GM12878 (cell line): ENCODE data around the gene BCAS3. TPM values are rescaled to one million over a fixed set of nuclear protein-coding genes. Genes with fewer than 3 reads are reported as not detected.

Experiments used
- ATAC-seq: fragments of 200-7000 bp; cut with Tn5 transposase; 3 replicates; pipeline ENCODE4 v1.9.1; 2020; ENCODE audit warnings: mild to moderate bottlenecking, moderate library complexity
- BruUV-seq: library from RNA; stranded (reverse); fragments of 400-500 nt; replicated peaks from 2 replicates; lab custom pipeline; 2021; lab: Mats Ljungman, UMichigan
- CTCF ChIA-PET: fragments of 300-600 bp; sonication (Branson Sonifier 250); formaldehyde crosslinking; extraction: SDS; loops from one replicate; lab custom pipeline; 2021; ENCODE audit warnings: inconsistent platforms; lab: Yijun Ruan, JAX
- POLR2A ChIA-PET: fragments of 350-600 bp; formaldehyde crosslinking; extraction: SDS; loops from one replicate; lab custom pipeline; 2021; ENCODE audit warnings: inconsistent platforms; lab: Charles Lee
- RAD21 ChIA-PET: fragments of 300-600 bp; sonication (Branson Sonifier 250); formaldehyde crosslinking; loops from one replicate; lab custom pipeline; 2023; ENCODE audit warnings: antibody characterized with exemption; ENCODE audit not compliant: unreplicated experiment; lab: Charles Lee
- SMC1A ChIA-PET: fragments of 300-600 bp; sonication (Branson Sonifier 250); formaldehyde crosslinking; loops from one replicate; lab custom pipeline; 2023; ENCODE audit not compliant: unreplicated experiment, uncharacterized antibody; lab: Charles Lee
- DNase-seq: peaks from one replicate; pipeline ENCODE4 v3.0.0-alpha.2; 2011; ENCODE audit warnings: low read depth, low spot score
- FAIRE-seq: peaks from 3 replicates; lab custom pipeline; 2011; peaks lifted over from hg19 to GRCh38; lab: Jason Lieb, UNC
- H2AFZ ChIP-seq: 2 replicates; pipeline ENCODE4 v1.6.0; 2011; ENCODE audit warnings: low read depth, low read length, control low read depth; ENCODE audit not compliant: control insufficient read depth
- H3K27ac ChIP-seq: 2 replicates; pipeline ENCODE4 v1.5.1; 2011; ENCODE audit warnings: control low read depth; ENCODE audit not compliant: control insufficient read depth, insufficient read depth
- H3K27me3 ChIP-seq, 2 experiments: replicated peaks in 1 of 2; 2 replicates each; pipeline versions ENCODE4 v1.6.0 to v1.6.1; 2011; ENCODE audit warnings: low read length in 1 of 2; ENCODE audit not compliant: control insufficient read depth in 2 of 2, insufficient read depth in 2 of 2
- H3K36me3 ChIP-seq, 2 experiments: 2 replicates each; pipeline ENCODE4 v1.5.1; 2011; ENCODE audit warnings: low read length in 1 of 2; ENCODE audit not compliant: control insufficient read depth in 2 of 2, insufficient read depth in 2 of 2
- H3K4me1 ChIP-seq: 2 replicates; pipeline ENCODE4 v1.6.1; 2011; ENCODE audit warnings: mild to moderate bottlenecking, low read length, moderate library complexity, mixed read lengths; ENCODE audit not compliant: control insufficient read depth, insufficient read depth
- H3K4me2 ChIP-seq: 2 replicates; pipeline ENCODE4 v1.6.0; 2011; ENCODE audit warnings: control low read depth; ENCODE audit not compliant: control insufficient read depth, insufficient read depth
- H3K4me3 ChIP-seq: fragments of 200-600 bp; sonication (generic); 2 replicates; pipeline ENCODE4 v1.5.1; 2016
- H3K79me2 ChIP-seq: 2 replicates; pipeline ENCODE4 v1.6.0; 2011; ENCODE audit warnings: low read length; ENCODE audit not compliant: control insufficient read depth, insufficient read depth
- H3K9ac ChIP-seq: 2 replicates; pipeline ENCODE4 v1.8.0; 2011; ENCODE audit warnings: low read length, control low read depth, mixed read lengths; ENCODE audit not compliant: control insufficient read depth, insufficient read depth
- H3K9me3 ChIP-seq: replicated peaks from 3 replicates; pipeline ENCODE4 v1.5.1; 2011; ENCODE audit warnings: mild to moderate bottlenecking, low read length; ENCODE audit not compliant: control insufficient read depth, insufficient read depth
- H4K20me1 ChIP-seq: 2 replicates; pipeline ENCODE4 v1.6.0; 2011; ENCODE audit not compliant: control insufficient read depth, insufficient read depth
- ASH2L ChIP-seq: fragments of 300-600, 200-600 bp; sonication (generic); IDR thresholded peaks from 2 replicates; pipeline ENCODE4 v1.6.1; 2017; ENCODE audit warnings: low read depth, mild to moderate bottlenecking, borderline replicate concordance
- CREB1 ChIP-seq: IDR thresholded peaks from 2 replicates; pipeline ENCODE4 v1.6.1; 2012; ENCODE audit warnings: low read depth, mild to moderate bottlenecking, inconsistent platforms
- EP300 ChIP-seq, 2 experiments: fragments of 150-350 bp in 1 of 2; IDR thresholded peaks; 2 replicates each; pipeline ENCODE4 v1.6.1; 2011 to 2012; ENCODE audit warnings: low read depth in 2 of 2, low read length in 2 of 2, borderline replicate concordance in 1 of 2, improper control_type of control experiment in 1 of 2, inconsistent platforms in 1 of 2; ENCODE audit not compliant: control insufficient read depth in 1 of 2
- ETV6 ChIP-seq, 2 experiments: fragments of 450-650 bp in 1 of 2; IDR thresholded peaks in 1 of 2; conservative IDR thresholded peaks in 1 of 2; 2 replicates each; pipeline ENCODE4 v1.6.1; 2014; ENCODE audit warnings: antibody characterized with exemption in 1 of 2, borderline replicate concordance in 1 of 2, low read depth in 1 of 2, mild to moderate bottlenecking in 1 of 2, moderate library complexity in 1 of 2
- HDGF ChIP-seq: fragments of 450-650 bp; IDR thresholded peaks from 2 replicates; pipeline ENCODE4 v1.6.1; 2016; ENCODE audit warnings: antibody characterized with exemption
- KLF5 ChIP-seq: fragments of 450-650 bp; IDR thresholded peaks from 2 replicates; pipeline ENCODE4 v1.6.1; 2014; ENCODE audit warnings: mild to moderate bottlenecking; ENCODE audit not compliant: partially characterized antibody
- NFXL1 ChIP-seq: fragments of 450-650 bp; IDR thresholded peaks from 2 replicates; pipeline ENCODE4 v1.6.1; 2017; ENCODE audit warnings: antibody characterized with exemption, mild to moderate bottlenecking, borderline replicate concordance
- NRF1 ChIP-seq: conservative IDR thresholded peaks from 2 replicates; pipeline ENCODE4 v1.6.1; 2011; ENCODE audit warnings: mild to moderate bottlenecking, low read depth, low read length, improper control_type of control experiment
- PAX5 ChIP-seq: IDR thresholded peaks from 2 replicates; pipeline ENCODE4 v1.6.1; 2011; ENCODE audit warnings: low read depth, low read length, borderline replicate concordance
- RAD51 ChIP-seq: fragments of 450-650 bp; IDR thresholded peaks from 2 replicates; pipeline ENCODE4 v1.6.1; 2016; ENCODE audit warnings: moderate library complexity, mild to moderate bottlenecking, inconsistent platforms
- SMAD5 ChIP-seq: IDR thresholded peaks from 2 replicates; pipeline ENCODE4 v1.6.1; 2016; ENCODE audit warnings: antibody characterized with exemption, low read depth
- YY1 ChIP-seq: IDR thresholded peaks from 2 replicates; pipeline ENCODE4 v1.6.1; 2011; ENCODE audit warnings: low read depth, mild to moderate bottlenecking, low read length
- ZBED1 ChIP-seq: IDR thresholded peaks from 2 replicates; pipeline ENCODE4 v1.6.1; 2016; ENCODE audit warnings: borderline replicate concordance
- ZNF687 ChIP-seq: fragments of 450-650 bp; IDR thresholded peaks from 2 replicates; pipeline ENCODE4 v1.6.1; 2017; ENCODE audit warnings: mild to moderate bottlenecking, moderate library complexity
- ZSCAN29 ChIP-seq: fragments of 450-650 bp; IDR thresholded peaks from 2 replicates; pipeline ENCODE4 v1.6.1; 2017; ENCODE audit warnings: mild to moderate bottlenecking, moderate library complexity
- WGBS: methylation state at CpG from one replicate; pipeline ENCODE4 v1.1.6; 2016; ENCODE audit warnings: low lambda C conversion rate; ENCODE audit not compliant: insufficient replicate concordance, insufficient coverage; ENCODE audit errors: missing lambda C conversion rate; 5-methylcytosine and 5-hydroxymethylcytosine counted together
- in situ Hi-C: fragments of 300-500 bp; cut with MboI; formaldehyde crosslinking; loops from 9 replicates; pipeline ENCODE4 v1.14.3; 2018; ENCODE audit warnings: mixed read lengths
- intact Hi-C: fragments of 100-400 bp; cut with micrococcal nuclease; formaldehyde crosslinking; loops from one replicate; pipeline ENCODE4 v1.14.2; 2022; ENCODE audit not compliant: unreplicated experiment
- polyA plus RNA-seq, 11 experiments: library from polyadenylated mRNA; depleted of rRNA in 4 of 11; unstranded in 6 of 11; stranded (reverse) in 5 of 11; fragments of >200 nt; fragmentation: Nextera tagmentation in 4 of 11; fragmentation: Illumina TruSeq in 1 of 11; extraction: Ambion mirVana in 4 of 11; extraction: Trizol in 1 of 11; gene quantifications; 1 replicate in 1 of 11; 2 replicates in 10 of 11; pipeline versions ENCODE4 v1.2.1 to v1.2.3, GENCODE V29; 2011 to 2016; ENCODE audit warnings: inconsistent platforms in 2 of 11, missing spikeins in 2 of 11, low read depth in 1 of 11
- total RNA-seq, 4 experiments: library from RNA; depleted of rRNA in 3 of 4; stranded (reverse); fragments of >200 nt in 3 of 4; fragmentation: Illumina TruSeq in 1 of 4; extraction: Trizol in 1 of 4; gene quantifications; 2 replicates each; pipeline versions ENCODE4 v1.2.1 to v1.2.3, GENCODE V29; 2013 to 2021
- TF ChIP-seq, protein P1 (sequence below): fragments of 450-650 bp; IDR thresholded peaks from 2 replicates; pipeline ENCODE4 v1.6.1; 2018; ENCODE audit warnings: borderline replicate concordance, mild to moderate bottlenecking; ENCODE audit not compliant: partially characterized antibody

BCAS3 gene
- total and polyA plus RNA-seq, 10 of the 15 experiments (the other 5 are each of a cell fraction or from before 2014, with no cell fraction given), result 2.1 to 11.0 (median 6.6) TPM

GRCh38 chr17:61393550-61393903 lies 715.9 kb downstream of the BCAS3 start (continued):
- TF ChIP-seq HDGF, result no peak
- TF ChIP-seq RAD51, result no peak
- peak in 1 of 2 experiments; percentile 91; a peak in 2 of 4 replicates for TF ChIP-seq ETV6 (conservative IDR thresholded peaks at IDR 0.05 in 1 of 2, IDR thresholded peaks at IDR 0.05 in 1 of 2; ENCODE audit: borderline replicate concordance in 1 of 2, low read depth in 1 of 2)
- no peak for TF ChIP-seq ZSCAN29
- no peak for TF ChIP-seq KLF5

DNA sequence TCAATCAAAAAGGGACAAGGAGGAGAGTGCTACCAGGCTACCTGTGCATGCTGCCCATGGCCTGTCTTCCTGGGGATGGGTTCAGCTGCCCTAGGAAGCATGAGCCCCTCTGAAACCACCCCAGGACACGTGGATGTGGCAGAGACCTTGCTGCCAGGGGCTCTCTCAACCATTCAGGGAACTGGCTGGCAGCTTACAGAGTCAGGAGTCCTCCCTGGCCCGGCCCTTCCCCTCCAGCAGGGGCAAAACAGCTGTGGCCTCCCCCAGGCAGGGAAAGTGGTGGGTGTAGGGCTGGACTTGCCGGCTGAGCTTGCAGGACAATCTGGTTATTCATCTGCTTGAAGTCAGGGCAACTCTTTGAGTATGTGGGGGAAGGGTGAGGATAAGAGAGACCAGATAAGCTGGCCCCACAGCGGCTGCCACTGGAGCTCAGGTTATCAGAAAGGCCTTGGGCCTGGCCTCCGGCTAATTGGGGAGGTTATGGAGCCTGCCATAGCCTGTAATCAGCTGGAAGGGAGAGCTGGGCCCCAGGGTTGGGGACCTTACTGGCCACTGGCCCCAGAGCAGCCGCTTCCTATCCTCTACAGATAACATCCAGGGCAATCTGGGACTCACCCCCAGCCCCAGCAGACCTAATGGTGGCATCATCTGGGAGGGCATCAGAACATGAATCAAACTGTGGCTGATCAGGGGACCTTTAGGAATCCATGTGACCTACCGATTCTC lies 716.4 kb downstream of the BCAS3 start:
- no peak for DNase-seq
- CTCF ChIA-PET, result interaction anchor here (0.5 to 1.3 kb wide), 5 partner anchors 8 to 423 kb away, joined by 3 to 4 read pairs (median 4); no protein-coding TSS in a partner anchor
- no TSS peak for BruUV-seq
- H4K20me1 ChIP-seq, result no peaks in the 10 kb centered on the region
- H3K36me3 ChIP-seq, result no peaks in the 10 kb centered on the region
- TF ChIP-seq EP300 (IDR thresholded peaks at IDR 0.05; ENCODE audit: borderline replicate concordance in 1 of 2, control insufficient read depth in 1 of 2, low read depth in 2 of 2, low read length in 2 of 2) (no peak), PAX5 (no peak), SMAD5 (no peak), CREB1 (no peak), ETV6 (conservative IDR thresholded peaks at IDR 0.05 in 1 of 2, IDR thresholded peaks at IDR 0.05 in 1 of 2; ENCODE audit: borderline replicate concordance in 1 of 2, low read depth in 1 of 2) (peak in 1 of 2 experiments; percentile 14; a peak in 1 of 4 replicates), ZNF687 (no peak), NRF1 (no peak), ASH2L (no peak), YY1 (no peak), ZBED1 (no peak), NFXL1 (peak; percentile 73), KLF5 (no peak)
- TF ChIP-seq, protein P1, sequence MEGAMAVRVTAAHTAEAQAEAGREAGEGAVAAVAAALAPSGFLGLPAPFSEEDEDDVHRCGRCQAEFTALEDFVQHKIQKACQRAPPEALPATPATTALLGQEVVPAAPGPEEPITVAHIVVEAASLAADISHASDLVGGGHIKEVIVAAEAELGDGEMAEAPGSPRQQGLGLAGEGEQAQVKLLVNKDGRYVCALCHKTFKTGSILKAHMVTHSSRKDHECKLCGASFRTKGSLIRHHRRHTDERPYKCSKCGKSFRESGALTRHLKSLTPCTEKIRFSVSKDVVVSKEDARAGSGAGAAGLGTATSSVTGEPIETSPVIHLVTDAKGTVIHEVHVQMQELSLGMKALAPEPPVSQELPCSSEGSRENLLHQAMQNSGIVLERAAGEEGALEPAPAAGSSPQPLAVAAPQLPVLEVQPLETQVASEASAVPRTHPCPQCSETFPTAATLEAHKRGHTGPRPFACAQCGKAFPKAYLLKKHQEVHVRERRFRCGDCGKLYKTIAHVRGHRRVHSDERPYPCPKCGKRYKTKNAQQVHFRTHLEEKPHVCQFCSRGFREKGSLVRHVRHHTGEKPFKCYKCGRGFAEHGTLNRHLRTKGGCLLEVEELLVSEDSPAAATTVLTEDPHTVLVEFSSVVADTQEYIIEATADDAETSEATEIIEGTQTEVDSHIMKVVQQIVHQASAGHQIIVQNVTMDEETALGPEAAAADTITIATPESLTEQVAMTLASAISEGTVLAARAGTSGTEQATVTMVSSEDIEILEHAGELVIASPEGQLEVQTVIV, result no peak
- TF ChIP-seq, all 136 proteins: peak for 2
- SMC1A ChIA-PET, result interaction anchor here (1.5 kb wide), 1 partner anchor 422 kb away, joined by 3 read pairs; no protein-coding TSS in a partner anchor
- 32% methylated on average over 7 of the region's 7 CpGs for WGBS
- ATAC-seq, result no peak
- intact Hi-C loops, result no loop called here
- Histone ChIP-seq H3K4me1 (no peaks in the 10 kb centered on the region), H3K27ac (no peak overlapping the region), H3K27me3 (peaks cover 6 to 17% of the 10 kb centered on the region in 2 experiments), H2AFZ (no peak overlapping the region), H3K4me2 (no peak overlapping the region), H3K9ac (no peak overlapping the region), H3K9me3 (no peaks in the 10 kb centered on the region; the same call in 2 of the 3 replicates), H3K4me3 (no peak overlapping the region), H3K79me2 (no peaks in the 10 kb centered on the region)
- RAD21 ChIA-PET, result no interaction called here
- POLR2A ChIA-PET, result no interaction called here
- no peak for FAIRE-seq
- in situ Hi-C loops, result loop anchor here (5.0 kb wide), 2 partner anchors 382 to 672 kb away; no protein-coding TSS in a partner anchor
